Left renal cortex interstitium (tissue), 4 donors: ENCODE results near the gene ZBTB8B. TPM values are rescaled to one million over a fixed set of nuclear protein-coding genes. Genes with fewer than 3 reads are reported as not detected.
"Not testable (repeated sequence)": the region's sequence is repeated elsewhere in the genome, so short reads cannot be mapped to it uniquely, and the experiment has no call there.

ENCODE experiments used
- DNase-seq, 4 donors: peaks; one replicate each; pipeline ENCODE4 v3.0.0-alpha.2; 2013; ENCODE audit warnings: low read depth in 4 of 4, low spot score in 2 of 4, missing footprints in 1 of 4
- polyA plus RNA-seq, 4 donors: library from polyadenylated mRNA; unstranded; fragments of 120-200 nt; gene quantifications; one replicate each; pipeline ENCODE4 v1.2.1, GENCODE V29; 2013; ENCODE audit not compliant: insufficient read length in 4 of 4

Gene ZBTB8B
- polyA plus RNA-seq, 4 donors = 0.73 to 2.1 (median 1.4) TPM

- DNase-seq = no peak
Observed at GRCh38 chr1:32468791-32469190, 3.9 kb downstream of the ZBTB8B start.

DNA sequence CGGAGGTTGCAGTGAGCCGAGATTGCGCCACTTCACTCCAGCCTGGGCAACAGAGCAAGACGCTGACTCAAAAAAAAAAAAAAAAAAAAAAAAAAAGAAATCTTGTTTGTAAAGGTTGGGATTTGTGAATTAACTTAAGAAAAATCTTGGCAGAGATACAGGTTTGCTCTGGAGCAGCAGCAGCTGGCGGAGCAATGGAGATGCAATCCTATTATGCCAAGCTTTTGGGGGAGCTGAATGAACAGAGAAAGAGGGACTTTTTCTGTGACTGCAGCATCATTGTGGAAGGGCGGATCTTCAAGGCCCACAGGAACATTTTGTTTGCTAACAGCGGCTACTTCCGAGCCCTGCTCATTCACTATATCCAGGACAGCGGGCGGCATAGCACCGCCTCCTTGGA is 5.6 kb downstream of the ZBTB8B start:
- DNase-seq = no peak

DNA sequence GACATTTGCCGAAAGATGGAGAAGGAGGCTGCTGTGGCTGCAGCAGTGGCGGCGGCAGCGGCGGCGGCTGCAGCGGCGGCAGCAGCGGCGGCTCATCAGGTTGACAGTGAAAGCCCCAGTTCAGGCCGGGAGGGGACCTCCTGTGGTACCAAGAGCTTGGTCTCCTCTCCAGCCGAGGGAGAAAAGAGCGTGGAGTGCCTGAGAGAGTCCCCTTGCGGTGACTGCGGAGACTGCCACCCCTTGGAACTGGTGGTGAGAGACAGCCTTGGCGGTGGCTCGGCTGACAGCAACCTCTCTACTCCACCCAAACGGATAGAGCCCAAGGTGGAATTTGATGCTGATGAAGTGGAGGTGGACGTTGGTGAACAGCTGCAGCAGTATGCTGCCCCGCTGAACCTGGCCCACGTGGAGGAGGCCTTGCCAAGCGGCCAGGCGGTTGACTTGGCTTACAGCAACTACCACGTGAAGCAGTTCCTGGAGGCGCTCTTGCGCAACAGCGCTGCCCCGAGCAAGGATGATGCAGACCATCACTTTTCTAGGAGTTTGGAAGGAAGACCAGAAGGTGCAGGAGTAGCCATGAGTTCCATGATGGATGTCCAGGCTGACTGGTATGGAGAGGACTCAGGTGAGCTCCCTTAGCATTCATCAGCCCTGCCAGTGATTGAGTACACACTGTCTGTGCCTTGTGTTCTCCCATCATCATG is 6.3 kb downstream of the ZBTB8B start:
- DNase-seq = no peak

DNA sequence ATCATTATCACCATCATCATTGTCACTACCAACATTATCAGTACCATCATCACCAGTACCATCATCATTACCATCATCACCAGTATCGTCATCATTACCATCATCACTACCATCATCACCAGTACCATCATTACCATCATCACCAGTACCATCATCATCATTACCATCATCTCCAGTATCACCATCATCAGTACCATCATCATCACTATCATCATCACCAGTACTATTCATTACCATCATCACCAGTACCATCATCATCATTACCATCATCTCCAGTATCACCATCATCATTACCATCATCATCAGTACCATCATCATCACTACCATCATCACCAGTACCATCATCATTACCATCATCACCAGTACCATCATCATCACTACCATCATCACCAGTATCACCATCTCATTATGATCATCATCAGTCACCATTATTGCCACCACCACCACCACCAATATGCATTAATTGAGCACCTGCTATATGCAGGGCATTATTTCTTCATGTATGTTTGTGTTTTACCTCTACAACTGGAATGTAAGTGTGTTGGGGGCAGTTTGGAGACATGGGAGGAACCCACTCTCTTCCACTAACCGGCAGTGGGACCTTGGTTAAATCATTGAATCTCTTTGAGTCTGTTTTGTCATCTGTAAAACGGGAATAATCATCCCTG is 7.0 kb downstream of the ZBTB8B start:
- no peak for DNase-seq

DNA sequence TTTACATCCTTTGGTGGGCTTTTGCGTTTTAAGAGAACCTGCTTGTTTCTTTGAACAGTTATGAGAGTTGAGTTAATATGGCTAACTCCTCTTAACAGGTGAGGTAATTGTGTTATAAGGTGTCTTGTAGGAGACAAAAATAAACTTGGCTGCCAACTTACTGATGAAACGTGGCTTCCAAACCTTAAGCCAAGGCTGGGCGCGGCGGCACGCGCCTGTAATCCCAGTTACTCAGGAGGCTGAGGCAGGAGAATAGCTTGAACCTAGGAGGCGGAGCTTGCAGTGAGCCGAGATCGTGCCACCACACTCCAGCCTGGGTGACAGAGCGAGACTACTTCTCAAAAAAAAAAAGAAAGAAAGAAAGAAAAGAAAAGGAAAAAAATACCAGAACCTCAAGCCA is 8.1 kb downstream of the ZBTB8B start:
- DNase-seq = not testable (repeated sequence)

GRCh38 chr1:32474954-32475353 is 10.1 kb downstream of the ZBTB8B start:
- no peak for DNase-seq

- DNase-seq = no peak
Observed at GRCh38 chr1:32480003-32480402, 15.1 kb downstream of the ZBTB8B start.

DNA sequence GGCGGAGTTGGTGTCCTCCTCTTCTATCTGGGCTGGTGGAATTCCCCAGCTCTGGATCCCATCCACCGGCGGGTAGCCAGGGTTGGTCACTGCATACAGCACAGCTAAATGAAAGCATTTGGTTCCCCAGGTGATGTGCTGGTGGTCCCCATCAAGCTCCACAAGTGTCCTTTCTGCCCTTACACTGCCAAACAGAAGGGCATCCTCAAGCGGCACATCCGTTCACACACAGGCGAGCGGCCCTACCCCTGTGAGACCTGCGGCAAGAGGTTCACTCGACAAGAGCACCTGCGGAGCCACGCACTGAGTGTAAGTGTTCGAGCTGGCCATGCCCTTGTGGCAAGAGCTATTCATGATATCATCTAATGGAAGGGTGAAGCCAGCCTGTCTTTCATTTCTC is 15.9 kb downstream of the ZBTB8B start:
- no peak for DNase-seq

DNA sequence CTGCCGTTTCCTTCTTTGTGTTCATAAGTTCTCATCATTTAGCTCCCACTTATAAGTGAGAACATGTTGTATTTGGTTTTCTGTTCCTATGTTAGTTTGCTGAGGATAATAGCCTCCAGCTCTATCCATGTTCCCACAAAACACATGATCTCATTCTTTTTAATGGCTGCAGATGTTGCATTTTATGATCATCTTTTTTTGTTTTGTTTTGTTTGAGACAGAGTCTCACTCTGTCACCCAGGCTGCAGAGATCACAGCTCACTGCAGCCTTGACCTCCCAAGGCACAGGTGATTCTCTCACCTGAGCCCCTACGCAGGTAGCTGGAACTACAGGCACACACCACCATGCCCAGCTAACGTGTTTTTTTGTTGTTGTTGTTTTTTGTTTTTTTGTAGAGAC is 16.9 kb downstream of the ZBTB8B start:
- not testable (repeated sequence) for DNase-seq

- no peak for DNase-seq
Observed at GRCh38 chr1:32485554-32486255, 20.8 kb downstream of the ZBTB8B start.

GRCh38 chr1:32486463-32487113 is 21.7 kb downstream of the ZBTB8B start:
- no peak for DNase-seq

DNA sequence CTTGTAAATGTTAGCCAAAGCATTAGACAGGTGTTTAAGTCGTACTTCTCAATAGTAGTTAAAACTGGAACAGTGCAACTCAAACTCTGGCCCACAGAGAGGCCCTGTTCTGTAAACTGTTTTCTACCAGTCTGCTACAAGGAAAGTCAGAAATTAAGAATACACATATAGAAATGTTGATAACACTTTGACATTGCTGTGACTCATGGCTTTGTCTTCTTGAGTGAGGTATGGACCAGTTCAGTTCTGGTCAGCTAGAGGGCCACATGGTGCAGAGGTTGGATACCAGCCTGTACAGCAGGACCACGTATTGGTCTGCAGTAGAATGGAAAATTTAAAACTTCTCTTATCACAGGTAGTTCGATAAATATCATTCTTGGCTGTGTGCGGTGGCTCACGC is 22.3 kb downstream of the ZBTB8B start:
- DNase-seq = no peak

DNA sequence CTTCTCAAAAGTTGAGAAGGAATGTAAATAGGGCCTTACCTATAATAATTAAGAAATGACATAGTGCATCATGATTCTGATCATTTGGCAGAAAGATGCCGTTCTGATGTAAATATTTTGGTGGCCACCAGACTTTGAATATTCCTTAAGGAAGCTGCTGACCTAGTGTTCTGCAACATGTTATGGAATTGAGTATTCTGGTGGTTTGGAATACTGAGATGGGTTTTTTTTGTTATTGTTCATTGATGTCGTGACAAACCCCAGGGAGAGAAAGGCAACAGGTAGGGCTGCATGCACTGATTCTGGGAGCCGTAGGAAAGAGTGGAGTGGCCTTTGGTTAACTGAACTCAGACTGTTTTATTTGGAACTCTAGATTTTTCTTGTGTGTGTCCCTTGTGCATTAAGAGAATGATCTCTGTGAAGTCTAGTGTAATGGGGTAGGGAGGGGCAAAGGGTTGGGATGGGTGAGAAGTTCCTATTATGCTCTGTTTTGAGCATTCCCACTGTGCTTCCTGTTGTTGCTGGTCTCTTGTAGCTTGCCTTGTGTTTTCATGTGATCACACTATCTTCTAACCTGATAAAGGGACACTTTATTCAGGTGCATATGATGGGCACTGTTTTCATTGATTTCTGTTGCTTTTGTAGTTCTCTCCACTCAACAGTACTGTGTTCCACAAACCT is 25.0 kb downstream of the ZBTB8B start:
- DNase-seq = no peak

GRCh38 chr1:32491386-32491785 is 26.5 kb downstream of the ZBTB8B start:
- no peak for DNase-seq

GRCh38 chr1:32494196-32494595 is 29.3 kb downstream of the ZBTB8B start:
- no peak for DNase-seq

GRCh38 chr1:32494711-32495337 is 30.0 kb downstream of the ZBTB8B start:
- DNase-seq = no peak

GRCh38 chr1:32496127-32496526 is 31.3 kb downstream of the ZBTB8B start:
- no peak for DNase-seq

DNA sequence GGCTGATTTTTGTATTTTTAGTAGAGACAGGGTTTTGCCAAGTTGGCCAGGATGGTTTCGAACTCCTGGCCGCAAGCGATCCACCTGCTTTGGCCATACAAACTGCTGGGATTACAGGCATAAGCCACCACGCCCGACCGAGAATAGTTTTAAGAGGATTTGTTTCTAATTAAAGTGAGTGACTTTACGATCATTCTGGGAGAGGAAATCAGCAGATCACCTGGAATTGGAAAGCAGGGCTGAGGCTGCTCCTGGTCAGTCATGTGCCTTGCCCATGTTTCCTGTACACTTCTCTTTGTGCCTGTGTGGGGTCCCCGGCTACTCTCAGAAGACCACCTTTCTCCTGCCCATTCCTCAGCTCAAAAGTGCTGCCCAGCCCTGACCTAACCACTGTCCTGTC is 33.9 kb downstream of the ZBTB8B start:
- DNase-seq = no peak

DNA sequence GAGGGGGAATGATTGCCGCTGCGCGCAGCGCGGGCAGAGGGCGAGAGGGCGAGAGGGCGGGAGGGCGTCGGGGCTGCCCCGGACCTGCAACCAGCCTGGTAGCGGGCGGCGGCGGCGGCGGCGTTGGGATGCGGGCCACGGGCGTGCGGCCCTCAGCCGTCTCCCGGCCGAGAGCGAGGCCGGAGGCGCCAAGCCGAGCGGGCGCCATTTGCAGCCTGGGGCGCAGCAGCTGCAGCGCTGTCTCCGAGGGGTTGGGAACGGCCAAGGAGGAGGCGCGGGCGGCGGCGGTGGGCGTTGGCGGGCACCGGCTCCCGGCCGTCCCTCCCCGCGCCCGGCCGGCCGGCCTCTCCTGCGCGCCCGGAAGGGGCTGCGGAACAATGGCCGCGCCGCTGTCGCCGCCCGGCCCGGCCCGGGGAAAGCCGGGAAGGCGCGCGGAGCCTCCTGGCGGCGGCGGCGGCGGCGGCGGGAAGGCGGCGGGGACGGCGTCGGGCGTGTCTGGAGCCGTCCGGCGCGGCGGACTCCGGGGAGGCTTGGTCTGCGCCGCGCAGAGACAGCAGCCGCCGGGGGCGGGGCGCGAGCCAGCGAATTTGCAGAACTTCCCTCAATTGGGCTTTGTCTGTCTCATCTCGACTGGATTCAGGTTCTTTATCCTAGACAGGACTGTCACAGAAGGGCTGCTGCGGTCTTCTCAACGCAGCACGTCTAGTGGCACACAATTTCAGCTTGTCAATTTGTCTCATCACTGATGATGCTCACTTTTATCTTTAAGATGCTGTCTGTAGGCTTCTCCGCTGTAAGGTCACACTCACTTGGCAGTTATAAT is 35.7 kb downstream of the ZBTB8B start:
- peak in 1 of 4 donors; percentile 23 for DNase-seq
